ENCODE measurements around the gene NSD2.
"Not testable (repeated sequence)": the region's sequence is repeated elsewhere in the genome, so short reads cannot be mapped to it uniquely, and the experiment has no call there.

Gene NSD2

GRCh38 chr4:1870578-1871443 lies at the start of gene NSD2:
Gene NSD2 (plus strand): TSS chr4:1871393. CDS start chr4:1900655, 29,262 bp downstream.
- DNase-seq (ENCODE audit: insufficient read length, low spot score), result peak; percentile 97
- FAIRE-seq, result no peak

DNA sequence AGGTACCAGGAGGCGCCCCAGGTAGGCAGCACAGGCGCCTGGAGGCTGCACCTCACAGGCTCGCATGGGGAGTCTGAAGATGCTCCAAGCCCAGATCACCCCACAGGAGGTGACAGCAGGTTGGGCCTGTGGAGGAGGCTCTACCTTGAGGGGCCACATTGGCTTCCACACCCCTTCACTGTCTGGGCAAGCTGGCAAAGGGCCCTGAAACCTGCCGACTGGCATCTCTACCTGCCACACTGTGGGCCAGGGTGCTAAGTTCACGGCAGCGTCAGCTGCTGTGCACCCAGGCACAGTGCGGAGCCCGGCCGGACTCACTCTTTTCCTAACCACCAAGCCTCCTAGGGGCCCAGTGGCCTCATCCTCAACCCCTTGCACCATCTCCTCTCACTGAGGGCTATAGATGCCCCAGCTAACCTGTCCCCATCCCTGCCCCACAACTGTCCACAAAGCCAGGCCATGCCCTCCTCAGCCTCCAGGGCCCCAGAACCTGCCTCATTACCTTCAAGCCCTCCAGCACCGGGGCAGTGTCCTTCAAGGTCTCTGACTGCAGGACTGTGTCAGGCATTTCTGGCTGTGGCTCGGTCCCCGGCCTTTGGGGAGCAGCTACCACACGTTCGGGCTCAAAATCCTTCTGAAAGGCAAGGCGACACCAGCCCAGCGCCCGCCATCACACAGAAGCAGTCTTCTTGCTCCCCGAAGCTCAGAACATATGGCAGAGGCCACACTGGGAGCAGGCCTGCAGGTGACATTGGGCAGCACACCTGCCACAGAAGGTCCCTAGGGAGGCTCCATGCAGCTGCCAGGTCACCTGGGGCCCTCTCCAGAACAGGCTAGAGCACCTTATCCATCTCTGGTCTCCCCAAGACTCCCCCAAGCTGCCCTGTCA lies 49.3 kb upstream of the NSD2 start:
- FAIRE-seq, result no peak
- DNase-seq (ENCODE audit: insufficient read length, low spot score), result no peak

- FAIRE-seq, result no peak
- DNase-seq (ENCODE audit: insufficient read length, low spot score), result no peak
These were observed 48.3 kb upstream of the NSD2 start for GRCh38 chr4:1822568-1823544.

GRCh38 chr4:1823545-1823932 lies 47.7 kb upstream of the NSD2 start:
- DNase-seq (ENCODE audit: insufficient read length, low spot score) (no peak), FAIRE-seq (no peak)

DNA sequence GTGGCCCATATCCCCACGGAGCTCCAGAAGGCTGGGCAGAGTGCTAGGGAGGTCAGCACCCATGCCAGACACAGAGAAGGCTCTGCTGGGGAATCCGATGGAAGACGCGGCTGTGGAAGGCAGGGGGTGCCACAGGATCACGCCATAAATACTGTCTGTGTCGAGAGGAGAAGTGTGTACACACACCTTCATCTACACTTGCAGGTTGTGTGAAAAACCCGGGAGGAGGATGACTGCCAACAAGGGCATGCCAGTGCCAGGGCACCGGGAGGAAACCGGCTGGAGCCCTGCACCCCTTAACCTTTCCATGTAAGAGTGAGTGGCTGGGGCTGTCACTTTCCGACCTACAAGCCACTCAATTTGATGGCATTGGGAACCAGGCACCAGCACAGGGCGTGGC lies 46.4 kb upstream of the NSD2 start:
- no peak for DNase-seq (ENCODE audit: insufficient read length, low spot score)
- no peak for FAIRE-seq

GRCh38 chr4:1825326-1825725 lies 45.9 kb upstream of the NSD2 start:
- FAIRE-seq (no peak), DNase-seq (ENCODE audit: insufficient read length, low spot score) (no peak)

DNA sequence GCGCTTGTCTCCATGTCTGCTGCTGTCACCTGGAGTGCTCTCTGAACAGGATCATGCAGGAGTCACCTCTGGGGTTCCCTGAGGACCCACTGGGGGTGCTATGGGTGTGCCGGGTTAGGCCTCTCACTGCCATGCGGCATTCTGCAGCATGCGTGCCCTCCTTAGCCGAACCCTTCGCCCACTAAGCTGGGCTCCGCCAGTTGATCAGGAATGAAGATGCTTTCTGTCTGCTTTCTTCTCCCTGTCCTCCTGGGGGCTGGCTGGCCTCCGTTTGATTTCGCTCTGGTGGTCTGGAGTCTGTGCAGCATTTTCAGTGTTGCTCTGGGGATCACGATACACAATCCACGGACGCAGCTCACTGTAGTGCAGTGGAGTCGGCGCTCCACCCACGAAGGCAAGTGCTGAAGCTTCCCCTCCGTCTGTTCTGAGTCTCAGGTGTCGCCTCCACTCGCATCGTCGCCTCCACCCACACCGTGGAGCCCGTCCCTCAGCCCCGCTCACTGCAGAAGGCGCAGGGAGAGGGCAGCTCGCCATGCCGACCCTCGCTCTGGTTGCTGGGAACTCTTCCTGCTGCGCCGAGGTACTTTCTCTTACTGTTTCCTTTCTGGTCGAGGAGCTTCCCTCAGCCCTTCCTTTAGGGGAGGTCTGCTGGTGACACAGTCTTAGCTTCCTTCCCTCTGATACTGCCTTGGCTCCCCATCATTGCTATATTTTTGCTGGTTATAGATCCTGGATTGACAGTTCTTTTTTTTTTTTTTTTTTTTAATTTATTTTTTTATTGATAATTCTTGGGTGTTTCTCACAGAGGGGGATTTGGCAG lies 44.5 kb upstream of the NSD2 start:
- DNase-seq (ENCODE audit: insufficient read length, low spot score) (no peak), FAIRE-seq (no peak)

DNA sequence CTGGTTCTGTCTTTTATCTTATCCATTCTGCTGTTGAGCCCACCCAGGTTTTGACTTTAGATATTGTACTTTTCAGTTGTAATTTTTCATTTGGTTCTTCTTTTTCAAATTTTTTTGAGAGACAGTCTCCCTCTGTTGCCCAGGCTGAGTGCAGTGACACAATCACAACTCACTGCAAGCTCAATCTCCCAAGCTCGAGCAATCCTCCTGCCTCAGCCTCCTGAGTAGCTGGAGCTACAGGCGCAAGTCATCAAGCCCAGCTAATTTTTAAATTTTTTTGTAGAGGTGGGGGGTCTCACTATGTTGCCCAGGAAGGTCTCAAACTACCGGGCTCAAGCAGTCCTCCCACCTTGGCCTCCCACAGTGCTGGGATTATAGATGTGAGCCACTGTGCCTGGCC lies 41.0 kb upstream of the NSD2 start:
- DNase-seq (ENCODE audit: insufficient read length, low spot score) (no peak), FAIRE-seq (no peak)

DNA sequence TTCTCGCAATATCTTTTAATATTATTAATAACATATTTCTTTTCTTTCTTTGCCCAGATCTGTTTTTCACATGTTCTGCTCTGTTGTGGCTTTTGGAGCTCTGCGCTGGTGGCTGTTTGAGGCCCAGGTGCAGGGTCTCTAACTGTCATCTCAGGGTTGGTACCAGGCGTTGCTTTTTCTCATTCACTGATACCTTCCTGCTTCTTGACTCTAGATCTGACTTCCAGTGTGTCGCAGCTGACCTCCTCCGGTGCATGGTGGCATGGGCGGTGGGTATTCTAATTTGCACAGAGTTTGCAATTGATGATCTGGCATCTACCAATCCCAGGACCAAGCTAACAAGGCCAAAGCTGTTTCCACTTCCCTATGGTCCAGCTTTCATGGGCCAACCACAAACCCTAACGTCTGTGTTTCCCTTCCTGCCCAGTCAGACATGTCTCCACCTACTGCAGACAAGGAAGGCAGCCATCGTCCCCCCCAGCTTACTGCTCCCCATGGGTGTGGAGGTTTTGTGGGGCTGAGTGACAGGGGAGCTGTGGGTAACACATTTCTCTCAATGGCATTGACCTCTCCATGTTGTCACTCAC lies 40.5 kb upstream of the NSD2 start:
- DNase-seq (ENCODE audit: insufficient read length, low spot score), result no peak
- FAIRE-seq, result no peak

GRCh38 chr4:1831331-1831730 lies 39.9 kb upstream of the NSD2 start:
- FAIRE-seq, result no peak
- DNase-seq (ENCODE audit: insufficient read length, low spot score), result no peak

DNA sequence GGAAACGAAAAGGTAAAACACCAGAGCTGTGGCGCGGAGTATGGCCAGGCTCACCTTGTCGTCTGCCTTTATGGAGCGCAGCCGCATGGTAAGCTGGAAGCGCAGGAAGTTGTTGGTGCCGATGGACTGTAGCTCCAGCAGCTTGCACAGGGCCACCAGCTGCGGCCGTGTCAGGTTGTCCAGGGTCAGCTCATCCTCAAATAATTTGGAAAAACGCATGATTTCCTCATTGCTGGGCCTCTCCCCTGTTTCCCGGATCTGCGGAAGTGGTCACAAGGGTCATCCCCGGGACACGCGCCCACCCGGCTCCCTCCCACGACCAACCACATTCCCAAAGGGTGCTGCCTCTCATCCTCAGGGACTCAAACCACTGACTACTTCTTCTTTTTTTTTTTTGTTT lies 38.5 kb upstream of the NSD2 start:
- no peak for FAIRE-seq
- DNase-seq (ENCODE audit: insufficient read length, low spot score), result no peak

GRCh38 chr4:1833307-1834046 lies 37.7 kb upstream of the NSD2 start:
- FAIRE-seq (no peak), DNase-seq (ENCODE audit: insufficient read length, low spot score) (no peak)

DNA sequence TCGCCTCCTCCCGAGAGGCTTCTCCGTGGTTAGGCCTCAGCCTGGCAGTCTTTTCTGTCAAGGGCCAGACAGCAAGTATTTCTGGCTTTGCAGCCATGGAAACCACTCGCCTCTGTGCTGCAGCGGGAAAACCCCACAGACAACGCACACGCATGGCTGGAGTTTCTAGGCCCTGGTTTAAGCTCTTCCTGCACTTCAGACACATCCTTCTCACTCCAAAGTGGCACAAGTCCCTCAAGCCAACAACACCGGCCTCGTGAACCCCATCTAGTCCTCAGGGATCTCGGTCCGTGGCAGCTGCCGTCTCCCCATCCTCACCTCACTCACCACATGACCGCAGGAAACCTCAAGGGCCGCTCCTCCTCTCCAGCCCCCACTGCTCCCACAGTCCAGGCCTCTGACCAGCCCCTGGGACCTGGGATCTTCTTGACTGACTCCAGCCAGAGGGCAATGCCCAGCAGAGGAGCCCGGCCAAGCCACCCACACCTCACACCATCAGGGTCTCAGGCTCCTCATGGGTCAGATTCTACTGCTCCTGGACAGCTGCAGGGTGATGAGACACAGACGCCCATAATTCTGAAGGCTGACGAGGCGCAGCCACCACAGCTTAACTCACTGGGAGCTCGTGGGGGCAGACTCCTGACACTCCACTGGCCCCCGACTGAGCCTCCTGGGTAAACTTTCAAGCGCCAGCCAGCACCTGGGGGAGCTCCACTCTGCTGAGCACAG lies 37.0 kb upstream of the NSD2 start:
- FAIRE-seq (peak; percentile 86), DNase-seq (ENCODE audit: insufficient read length, low spot score) (peak; percentile 75)

GRCh38 chr4:1835836-1836235 lies 35.4 kb upstream of the NSD2 start:
- DNase-seq (ENCODE audit: insufficient read length, low spot score); FAIRE-seq: not testable (repeated sequence)

- FAIRE-seq, result no peak
- no peak for DNase-seq (ENCODE audit: insufficient read length, low spot score)
These were observed 34.5 kb upstream of the NSD2 start for GRCh38 chr4:1836650-1837049.

- DNase-seq (ENCODE audit: insufficient read length, low spot score) (no peak), FAIRE-seq (no peak)
These were observed 34.1 kb upstream of the NSD2 start for GRCh38 chr4:1837069-1837468.

DNA sequence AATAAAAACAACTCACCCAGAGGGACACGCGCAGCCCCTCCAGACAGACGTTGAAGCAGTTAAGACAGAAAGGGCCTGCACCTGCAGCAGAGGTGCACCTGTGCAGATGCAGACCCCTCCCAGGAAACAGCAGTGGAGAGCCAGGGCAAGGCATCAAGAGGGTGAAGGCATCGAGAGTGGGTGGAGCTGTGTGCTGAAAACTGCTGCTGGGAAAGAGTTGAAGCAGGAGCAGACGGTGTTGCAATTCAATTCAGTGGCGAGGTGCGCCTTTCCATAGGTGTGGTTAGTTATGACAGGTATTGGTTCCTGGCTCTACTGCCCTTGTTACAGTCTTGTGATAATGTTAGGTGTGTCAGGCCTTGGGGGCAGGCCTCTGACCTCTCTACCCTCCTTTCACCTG lies 31.9 kb upstream of the NSD2 start:
- FAIRE-seq (no peak), DNase-seq (ENCODE audit: insufficient read length, low spot score) (no peak)
